Measurements from ENCODE around the gene DNAJC22. TPM values are rescaled to one million over a fixed set of nuclear protein-coding genes. Genes with fewer than 3 reads are reported as not detected.
"Not testable (repeated sequence)": the region's sequence is repeated elsewhere in the genome, so short reads cannot be mapped to it uniquely, and the experiment has no call there.

DNAJC22 gene
- total RNA-seq, 1 experiment from 2014 or later, result 12.3 TPM

DNA sequence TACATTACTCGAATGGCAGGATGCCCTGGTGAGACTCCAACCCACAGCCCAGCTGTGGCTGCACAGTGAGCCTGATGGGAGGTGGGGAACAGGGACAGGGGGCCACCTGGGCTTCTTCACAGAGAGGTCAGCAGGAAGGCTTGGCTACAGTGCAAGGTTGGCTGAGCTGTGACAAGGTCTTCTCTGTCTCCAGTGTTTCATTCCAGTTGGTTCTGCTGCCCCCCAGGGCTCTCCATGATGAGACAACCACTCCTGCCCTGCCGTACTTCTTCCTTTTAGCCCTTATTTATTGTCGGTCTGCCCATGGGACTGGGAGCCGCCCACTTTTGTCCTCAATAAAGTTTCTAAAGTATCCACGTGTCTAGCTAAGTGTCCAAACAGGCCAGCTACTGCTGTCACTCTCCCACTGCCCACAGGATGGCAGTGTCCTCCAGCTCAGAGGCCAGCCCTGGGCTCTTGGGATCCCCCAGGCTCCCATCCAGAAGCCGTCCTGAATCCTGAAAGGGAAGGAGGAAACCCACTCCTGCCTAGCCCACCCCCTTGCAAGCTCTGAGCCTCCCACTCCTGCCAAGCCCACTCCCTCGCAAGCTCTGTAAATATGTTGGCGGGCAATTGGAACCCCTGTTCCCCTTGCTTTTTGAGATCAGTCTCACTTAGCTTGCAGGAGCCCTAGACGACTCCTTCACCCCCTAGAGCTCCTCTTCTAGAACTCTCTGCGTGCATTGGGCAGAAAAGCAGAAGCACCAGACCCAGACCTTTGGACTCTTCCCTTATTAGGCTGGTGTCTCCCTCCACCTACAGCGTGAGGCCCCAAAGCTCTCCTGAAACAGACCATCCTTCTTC lies 15.1 kb upstream of the DNAJC22 start:
- DNase-seq (ENCODE audit: low read depth), result peak; percentile 62

DNA sequence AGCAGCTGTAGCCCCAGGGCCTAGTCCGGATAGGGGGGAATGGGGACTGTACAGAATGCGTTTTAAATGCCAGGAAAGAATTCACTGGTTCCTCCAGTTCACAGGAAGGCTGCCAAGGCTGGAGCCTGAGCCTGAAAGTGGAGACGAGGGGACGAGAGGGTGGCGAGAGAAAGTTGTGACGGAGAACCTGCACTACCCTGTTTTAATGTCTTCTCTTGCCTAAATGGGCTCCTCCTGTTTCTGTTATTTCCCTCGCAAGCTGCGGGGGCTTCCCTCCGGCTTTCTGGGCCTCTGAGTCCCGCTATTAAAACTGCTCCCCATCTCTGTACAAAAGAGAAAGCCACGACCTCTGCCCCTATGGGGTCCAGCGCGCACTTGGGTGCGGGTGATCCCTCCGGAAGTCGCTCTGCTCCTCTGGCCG lies 14.2 kb upstream of the DNAJC22 start:
- DNase-seq (ENCODE audit: low read depth), result no peak

GRCh38 chr12:49332891-49333371 lies 13.8 kb upstream of the DNAJC22 start:
- no peak for DNase-seq (ENCODE audit: low read depth)

DNA sequence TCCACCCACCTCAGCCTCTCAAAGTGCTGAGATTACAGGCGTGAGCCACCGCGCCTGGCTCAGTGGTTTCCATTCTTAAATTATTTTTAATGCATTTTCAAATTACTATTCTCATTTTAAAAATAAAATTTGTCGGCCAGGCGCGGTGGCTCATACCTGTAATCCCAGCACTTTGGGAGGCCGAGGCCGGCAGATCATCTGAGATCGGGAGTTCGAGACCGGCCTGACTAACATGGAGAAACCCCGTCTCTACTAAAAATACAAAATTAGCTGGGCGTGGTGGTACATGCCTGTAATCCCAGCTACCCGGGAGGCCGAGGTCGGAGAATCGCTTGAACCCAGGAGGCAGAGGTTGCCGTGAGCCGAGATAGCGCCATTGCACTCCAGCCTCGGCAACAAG lies 12.9 kb upstream of the DNAJC22 start:
- not testable (repeated sequence) for DNase-seq (ENCODE audit: low read depth)

- DNase-seq (ENCODE audit: low read depth), result no peak
These were observed 12.5 kb upstream of the DNAJC22 start for GRCh38 chr12:49334226-49334625.

- DNase-seq (ENCODE audit: low read depth), result no peak
These were observed 12.0 kb upstream of the DNAJC22 start for GRCh38 chr12:49334681-49335080.

DNA sequence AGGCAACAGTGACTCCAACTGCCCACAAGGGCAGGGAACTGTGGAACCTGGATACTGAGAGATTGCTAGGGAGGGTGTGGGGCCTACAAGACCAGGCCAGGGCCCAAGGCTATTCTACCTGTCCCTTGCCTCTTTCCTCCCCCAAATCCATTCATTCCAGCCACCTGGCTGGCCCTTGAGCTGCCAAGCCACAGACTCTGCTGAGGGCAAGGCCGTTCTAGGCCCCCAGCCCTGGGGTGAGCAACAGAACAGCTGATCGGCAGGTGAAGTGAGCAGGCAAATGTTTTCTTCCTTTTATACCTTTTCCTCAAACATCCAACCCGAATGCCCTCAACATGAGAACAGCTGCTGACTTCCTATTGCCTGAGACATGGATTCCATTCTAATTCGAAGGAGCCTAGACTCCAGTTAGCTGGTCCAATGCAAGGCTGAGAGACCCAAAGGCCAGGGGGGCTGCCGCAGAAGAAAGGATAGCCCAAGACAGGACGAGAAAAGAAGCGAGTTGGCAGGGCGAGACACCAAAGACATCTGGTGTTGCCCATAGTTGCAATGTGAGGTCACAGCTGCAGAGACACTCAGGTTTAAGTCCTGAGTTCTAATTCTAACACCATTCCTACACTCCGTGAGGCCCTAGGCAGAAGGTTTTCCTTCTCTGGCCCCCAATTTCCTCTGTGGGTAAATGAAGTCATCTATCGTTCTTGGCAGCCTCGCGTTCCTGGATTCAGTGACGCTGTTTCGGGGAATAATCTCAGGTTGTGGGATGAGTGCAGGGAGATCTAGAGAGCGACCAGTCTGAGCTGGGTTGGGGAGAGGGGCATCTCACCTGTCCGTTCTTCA lies 11.4 kb upstream of the DNAJC22 start:
- DNase-seq (ENCODE audit: low read depth), result no peak

- DNase-seq (ENCODE audit: low read depth), result no peak
These were observed 10.6 kb upstream of the DNAJC22 start for GRCh38 chr12:49335955-49336644.

GRCh38 chr12:49336645-49337584 lies 9.8 kb upstream of the DNAJC22 start, which contains the start of gene C1QL4:
TSS of gene C1QL4 (minus strand) at chr12:49337188. CDS start at chr12:49336477, 711 bp downstream.
- peak; percentile 62 for DNase-seq (ENCODE audit: low read depth)

GRCh38 chr12:49338830-49339463 lies 7.7 kb upstream of the DNAJC22 start:
- DNase-seq (ENCODE audit: low read depth), result no peak

DNA sequence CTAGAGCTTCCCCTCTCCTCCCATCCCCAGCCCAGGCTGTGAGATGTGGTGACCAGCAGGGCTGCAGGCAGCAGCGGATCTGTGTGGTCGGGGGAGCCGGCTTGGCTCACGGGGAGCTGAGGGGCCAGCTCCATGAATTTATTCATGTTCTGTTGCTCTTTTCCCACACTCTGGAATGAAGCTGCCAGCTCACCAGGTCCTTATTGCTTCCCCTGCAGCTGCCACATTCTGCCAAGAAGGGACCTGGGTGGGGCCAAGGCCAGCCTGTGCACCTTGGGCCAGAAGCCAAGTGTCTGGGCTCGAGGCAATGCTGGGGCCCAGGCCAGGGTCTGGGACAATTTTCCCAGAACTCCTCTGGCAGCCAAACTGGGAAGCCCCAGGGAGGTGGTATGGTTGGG lies 7.2 kb upstream of the DNAJC22 start:
- DNase-seq (ENCODE audit: low read depth), result no peak

GRCh38 chr12:49340095-49340870 lies 6.4 kb upstream of the DNAJC22 start:
- DNase-seq (ENCODE audit: low read depth), result no peak

DNA sequence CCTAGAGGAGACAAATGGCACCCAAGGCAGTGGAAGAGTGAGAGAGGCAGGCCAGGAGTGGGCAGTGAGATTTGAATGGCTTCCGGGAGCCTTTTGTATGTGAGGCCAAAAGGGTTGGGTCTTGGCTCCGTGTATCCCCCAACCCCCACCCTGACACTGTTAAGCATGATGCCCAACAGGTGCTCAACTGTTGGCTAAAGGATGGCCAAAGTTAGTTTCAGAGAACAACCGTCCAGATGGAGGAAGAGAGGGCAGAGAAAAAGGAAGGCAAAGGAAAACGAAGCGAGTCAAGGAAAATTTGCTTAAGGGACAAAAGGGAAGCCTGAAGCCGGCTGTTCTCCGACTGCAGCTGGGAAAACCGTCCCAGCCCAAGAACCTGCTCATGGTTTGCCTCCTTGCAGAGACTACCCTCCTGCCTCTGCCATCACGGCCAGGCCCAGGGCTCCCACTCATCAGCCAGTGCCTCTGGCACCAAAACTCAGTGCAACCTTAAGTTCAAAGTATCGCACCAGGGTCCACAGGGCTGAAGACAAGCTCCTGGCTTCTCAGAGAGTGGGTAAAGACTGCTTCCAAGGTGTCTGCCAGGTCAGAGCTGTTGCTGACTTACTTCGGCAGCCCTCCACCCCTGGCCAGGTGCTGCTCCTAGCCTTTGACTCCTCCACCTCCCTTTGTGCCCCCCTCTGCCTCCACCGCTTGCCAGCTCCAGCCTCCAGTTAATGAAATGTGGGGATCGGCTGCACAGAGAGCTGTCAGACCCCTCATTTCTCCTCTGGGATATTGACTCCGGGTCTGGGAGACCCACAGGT lies 5.5 kb upstream of the DNAJC22 start:
- DNase-seq (ENCODE audit: low read depth), result no peak

GRCh38 chr12:49341777-49342065 lies 5.0 kb upstream of the DNAJC22 start:
- no peak for DNase-seq (ENCODE audit: low read depth)

DNA sequence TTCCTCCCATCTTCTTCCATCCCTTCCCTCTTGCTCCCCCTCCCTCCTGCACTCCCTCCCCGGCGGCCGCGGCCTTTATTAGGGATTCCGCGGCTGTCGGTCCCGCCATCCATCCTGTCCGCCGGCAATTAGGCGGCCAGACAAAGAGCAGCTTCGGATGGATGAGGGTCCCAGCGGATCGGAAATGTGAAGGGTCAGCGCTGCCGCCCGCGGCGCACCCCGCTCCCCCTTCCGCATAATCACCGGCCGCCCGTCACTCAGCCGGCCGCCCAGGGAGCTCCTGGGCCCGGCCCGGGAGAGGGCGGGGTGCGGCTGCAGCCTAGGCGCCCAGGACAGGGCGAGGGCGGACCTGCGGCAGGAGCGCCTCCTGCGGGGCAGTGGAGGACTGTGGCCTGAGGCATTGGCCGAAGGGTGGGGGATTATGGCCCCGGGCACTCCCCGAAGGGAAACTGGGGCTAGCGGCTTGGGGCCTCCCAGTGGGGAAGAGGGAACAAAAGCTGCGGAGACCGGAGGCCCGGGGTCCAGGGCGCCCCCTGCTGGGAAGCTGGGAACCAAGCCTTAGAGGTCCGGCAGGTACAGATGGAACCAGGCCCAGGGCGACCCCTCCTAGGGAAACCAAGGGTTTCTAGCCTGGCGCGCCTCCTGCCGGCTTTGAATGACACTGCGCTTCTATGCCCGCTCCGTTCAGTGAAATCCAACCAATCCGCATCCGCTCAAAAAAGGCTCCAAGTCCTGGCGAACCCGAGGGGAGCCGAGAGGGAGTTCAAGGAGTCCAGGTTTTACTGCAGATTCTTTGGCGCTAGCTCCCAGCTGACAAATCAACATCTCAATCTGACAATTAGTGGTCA lies 4.4 kb upstream of the DNAJC22 start:
- peak; percentile 82 for DNase-seq (ENCODE audit: low read depth)

GRCh38 chr12:49342914-49343731 lies 3.6 kb upstream of the DNAJC22 start:
- no peak for DNase-seq (ENCODE audit: low read depth)

GRCh38 chr12:49344486-49345050 lies 2.1 kb upstream of the DNAJC22 start:
- no peak for DNase-seq (ENCODE audit: low read depth)
